SK-N-SH (cell line): Measurements from ENCODE around the gene FAM76B. TPM values are rescaled to one million over a fixed set of nuclear protein-coding genes. Genes with fewer than 3 reads are reported as not detected.

Experiments
- CTCF ChIA-PET: fragments of 300-600, 350-600 bp; formaldehyde crosslinking; extraction: SDS; loops from one replicate; lab custom pipeline; 2021; lab: Yijun Ruan, JAX
- POLR2A ChIA-PET: fragments of 350-600 bp; sonication (Branson Sonifier 250); formaldehyde crosslinking; extraction: SDS; loops from one replicate; lab custom pipeline; 2020; ENCODE audit warnings: antibody characterized with exemption, inconsistent platforms; lab: Yijun Ruan, JAX
- DNase-seq: peaks from one replicate; pipeline ENCODE4 v3.0.0; 2012
- H2AFZ ChIP-seq: fragments of 200-600 bp; sonication (generic); 2 replicates; pipeline ENCODE4 v1.8.1; 2016; ENCODE audit warnings: antibody characterized with exemption, mild to moderate bottlenecking, low read depth
- H3F3A ChIP-seq: fragments of 200-600 bp; sonication (generic); replicated peaks from 2 replicates; pipeline ENCODE3; 2016; ENCODE audit warnings: antibody characterized with exemption, mild to moderate bottlenecking; ENCODE audit not compliant: insufficient read depth
- H3K27ac ChIP-seq, 2 experiments: fragments of 200-500 bp in 1 of 2; fragments of 200-600 bp in 1 of 2; sonication (Bioruptor generic) in 1 of 2; sonication (generic), shearing (Covaris generic) in 1 of 2; 2 replicates each; pipeline versions ENCODE4 v1.5.1 to v1.6.1; 2014 to 2016; ENCODE audit warnings: low read depth in 2 of 2, inconsistent platforms in 1 of 2, low read length in 1 of 2, mild to moderate bottlenecking in 1 of 2, mixed read lengths in 1 of 2
- H3K27me3 ChIP-seq: fragments of 200-600 bp; sonication (generic), shearing (Covaris generic); 2 replicates; pipeline ENCODE4 v1.6.1; 2016; ENCODE audit warnings: mixed run types; ENCODE audit not compliant: insufficient read depth
- H3K36me3 ChIP-seq, 2 experiments: fragments of 200-500 bp in 1 of 2; fragments of 200-600 bp in 1 of 2; sonication (Bioruptor generic) in 1 of 2; sonication (generic) in 1 of 2; replicated peaks in 1 of 2; 2 replicates each; pipeline versions ENCODE3 to v1.5.1; 2014 to 2016; ENCODE audit warnings: low read length in 1 of 2, mild to moderate bottlenecking in 1 of 2; ENCODE audit not compliant: insufficient read depth in 2 of 2, control insufficient read depth in 1 of 2
- H3K4me1 ChIP-seq, 2 experiments: fragments of 200-500 bp in 1 of 2; fragments of 200-600 bp in 1 of 2; sonication (Bioruptor generic) in 1 of 2; sonication (generic), shearing (Covaris generic) in 1 of 2; 2 replicates each; pipeline versions ENCODE4 v1.5.1 to v1.6.1; 2014 to 2016; ENCODE audit warnings: low read depth in 1 of 2, low read length in 1 of 2, mixed run types in 1 of 2; ENCODE audit not compliant: insufficient read depth in 2 of 2, control insufficient read depth in 1 of 2
- H3K4me2 ChIP-seq: fragments of 200-600 bp; sonication (generic), shearing (Covaris generic); 2 replicates; pipeline ENCODE4 v1.6.1; 2017; ENCODE audit warnings: mixed run types
- H3K4me3 ChIP-seq, 2 experiments: fragments of 200-500 bp in 1 of 2; fragments of 200-600 bp in 1 of 2; sonication (Bioruptor generic) in 1 of 2; sonication (generic), shearing (Covaris generic) in 1 of 2; 2 replicates each; pipeline versions ENCODE4 v1.5.1 to v1.8.1; 2014 to 2016; ENCODE audit warnings: low read depth in 2 of 2, inconsistent platforms in 1 of 2, low read length in 1 of 2, mild to moderate bottlenecking in 1 of 2, mixed read lengths in 1 of 2, moderate library complexity in 1 of 2
- H3K79me2 ChIP-seq: fragments of 200-600 bp; sonication (generic); 2 replicates; pipeline ENCODE4 v1.8.1; 2017; ENCODE audit warnings: mild to moderate bottlenecking; ENCODE audit not compliant: insufficient read depth
- H3K9ac ChIP-seq: fragments of 200-600 bp; sonication (generic); 2 replicates; pipeline ENCODE4 v1.6.1; 2017; ENCODE audit warnings: mixed run types
- H3K9me2 ChIP-seq: fragments of 200-600 bp; sonication (generic); 2 replicates; pipeline ENCODE4 v1.6.1; 2017; ENCODE audit warnings: mixed run types
- H3K9me3 ChIP-seq: fragments of 200-600 bp; sonication (generic); 2 replicates; pipeline ENCODE4 v1.6.1; 2017; ENCODE audit warnings: mixed run types, mild to moderate bottlenecking, moderate library complexity
- H4K20me1 ChIP-seq: fragments of 200-600 bp; sonication (generic); 2 replicates; pipeline ENCODE4 v1.6.1; 2017; ENCODE audit warnings: mild to moderate bottlenecking, mixed run types; ENCODE audit not compliant: insufficient read depth
- EP300 ChIP-seq, 2 experiments: IDR thresholded peaks; 2 replicates each; pipeline versions ENCODE4 v1.4.0 to v1.6.1; 2012; ENCODE audit warnings: borderline replicate concordance in 1 of 2, low read depth in 1 of 2, low read length in 1 of 2
- EZH2phosphoT487 ChIP-seq: fragments of 200-600 bp; sonication (generic); IDR thresholded peaks from 2 replicates; pipeline ENCODE4 v1.6.1; 2017; ENCODE audit warnings: low read depth, mixed run types, mild to moderate bottlenecking, antibody characterized with exemption, moderate library complexity, borderline replicate concordance
- FOXJ3 ChIP-seq: sonication (generic); formaldehyde crosslinking; IDR thresholded peaks from 2 replicates; pipeline ENCODE4 v1.5.1; 2020; ENCODE audit warnings: mild to moderate bottlenecking, missing genetic modification reagents
- FOXM1 ChIP-seq: IDR thresholded peaks from 2 replicates; pipeline ENCODE4 v1.4.0; 2012; ENCODE audit warnings: low read depth, mild to moderate bottlenecking
- GABPA ChIP-seq: IDR thresholded peaks from 2 replicates; pipeline ENCODE4 v1.4.0; 2012; ENCODE audit warnings: low read depth, mild to moderate bottlenecking
- MXI1 ChIP-seq: IDR thresholded peaks from 2 replicates; pipeline ENCODE4 v1.6.1; 2012; ENCODE audit warnings: mild to moderate bottlenecking, low read depth, low read length, improper control_type of control experiment
- POLR2AphosphoS5 ChIP-seq: IDR thresholded peaks from 2 replicates; pipeline ENCODE4 v1.6.1; 2012; ENCODE audit warnings: low read depth, low read length
- RFX5 ChIP-seq: IDR thresholded peaks from 2 replicates; pipeline ENCODE4 v1.6.1; 2012; ENCODE audit warnings: mild to moderate bottlenecking, improper control_type of control experiment, low read length
- RXRA ChIP-seq: IDR thresholded peaks from 2 replicates; pipeline ENCODE4 v1.4.0; 2012; ENCODE audit warnings: low read depth, mild to moderate bottlenecking, borderline replicate concordance
- TEAD4 ChIP-seq: IDR thresholded peaks from 2 replicates; pipeline ENCODE4 v1.4.0; 2012; ENCODE audit warnings: mild to moderate bottlenecking, borderline replicate concordance; ENCODE audit not compliant: insufficient read depth
- WGBS: methylation state at CpG from one replicate; pipeline ENCODE4 v1.1.6; 2017; ENCODE audit warnings: low lambda C conversion rate; 5-methylcytosine and 5-hydroxymethylcytosine counted together
- polyA plus RNA-seq, 3 experiments: library from polyadenylated mRNA; depleted of rRNA; stranded (reverse); fragments of >200 nt; gene quantifications; 2 replicates each; pipeline ENCODE4 v1.2.3, GENCODE V29; 2012
- TF ChIP-seq, protein P1 (sequence below): fragments of 200-600 bp; sonication (generic); IDR thresholded peaks from 2 replicates; pipeline ENCODE4 v1.6.1; 2017; ENCODE audit warnings: antibody characterized with exemption, mild to moderate bottlenecking, moderate library complexity
- TF ChIP-seq, protein P2 (sequence below): IDR thresholded peaks from 2 replicates; pipeline ENCODE4 v1.4.0; 2012; ENCODE audit warnings: low read depth, borderline replicate concordance
- TF ChIP-seq, protein P3 (sequence below): IDR thresholded peaks from 2 replicates; pipeline ENCODE4 v1.6.1; 2012; ENCODE audit warnings: mild to moderate bottlenecking, low read depth, low read length, moderate library complexity

Gene FAM76B
- polyA plus RNA-seq, 1 of the 3 experiments (the other 2 are of a cell fraction): 15.4 TPM

DNA sequence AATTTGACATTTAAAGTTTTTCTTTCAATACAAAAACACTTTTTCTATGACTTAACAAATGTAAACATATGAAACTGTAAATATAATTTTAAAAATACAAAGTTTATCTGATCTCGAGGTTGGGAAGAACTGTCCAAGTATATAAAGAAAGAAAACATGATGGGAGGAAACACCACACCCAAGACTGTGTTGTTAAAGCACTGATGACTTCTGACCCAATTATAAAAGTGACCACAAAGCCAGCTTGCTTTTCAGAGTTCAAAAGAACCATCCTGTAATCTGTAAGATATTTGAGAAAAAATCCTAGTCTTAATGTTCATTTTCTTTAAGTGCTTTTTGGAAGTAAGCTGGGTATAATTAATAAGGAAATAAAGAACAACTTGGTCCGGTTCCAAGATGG is 16.3 kb upstream of the FAM76B start:
- ChIA-PET CTCF (interaction anchor here (2.0 kb wide), 1 partner anchor 30 kb away, joined by 6 read pairs; no protein-coding TSS in a partner anchor), POLR2A (no interaction called here)
- Histone ChIP-seq H3K4me3 (no peak overlapping the region), H3K9me2 (no peaks in the 10 kb centered on the region), H3F3A (no peaks in the 10 kb centered on the region), H3K79me2 (no peaks in the 10 kb centered on the region; the same call in 1 of the 2 replicates), H3K9ac (no peak overlapping the region), H2AFZ (no peak overlapping the region), H3K27me3 (no peaks in the 10 kb centered on the region), H3K27ac (no peak overlapping the region), H4K20me1 (no peaks in the 10 kb centered on the region), H3K9me3 (no peaks in the 10 kb centered on the region), H3K4me1 (no peaks in the 10 kb centered on the region), H3K36me3 (peaks cover 39 to 57% of the 10 kb centered on the region in 2 experiments), H3K4me2 (no peak overlapping the region)
- TF ChIP-seq EP300 (IDR thresholded peaks at IDR 0.05; ENCODE audit: borderline replicate concordance in 1 of 2, low read depth in 1 of 2, low read length in 1 of 2) (no peak), TEAD4 (no peak)
- 95% methylated on average over 2 of the region's 2 CpGs for WGBS
- no peak for DNase-seq

- 96% methylated on average over 2 of the region's 2 CpGs for WGBS
- Histone ChIP-seq H3K27me3 (no peaks in the 10 kb centered on the region), H3K27ac (no peak overlapping the region), H3K79me2 (peaks cover under 1% of the 10 kb centered on the region; the same call in 1 of the 2 replicates), H4K20me1 (no peaks in the 10 kb centered on the region), H3K9me2 (no peaks in the 10 kb centered on the region), H3F3A (no peaks in the 10 kb centered on the region), H2AFZ (no peak overlapping the region), H3K4me3 (no peak overlapping the region), H3K4me2 (no peak overlapping the region), H3K9me3 (no peaks in the 10 kb centered on the region), H3K4me1 (no peaks in the 10 kb centered on the region; a peak in 1 of 4 replicates), H3K36me3 (peaks cover 50 to 64% of the 10 kb centered on the region in 2 experiments), H3K9ac (no peak overlapping the region)
- TF ChIP-seq, protein P1, sequence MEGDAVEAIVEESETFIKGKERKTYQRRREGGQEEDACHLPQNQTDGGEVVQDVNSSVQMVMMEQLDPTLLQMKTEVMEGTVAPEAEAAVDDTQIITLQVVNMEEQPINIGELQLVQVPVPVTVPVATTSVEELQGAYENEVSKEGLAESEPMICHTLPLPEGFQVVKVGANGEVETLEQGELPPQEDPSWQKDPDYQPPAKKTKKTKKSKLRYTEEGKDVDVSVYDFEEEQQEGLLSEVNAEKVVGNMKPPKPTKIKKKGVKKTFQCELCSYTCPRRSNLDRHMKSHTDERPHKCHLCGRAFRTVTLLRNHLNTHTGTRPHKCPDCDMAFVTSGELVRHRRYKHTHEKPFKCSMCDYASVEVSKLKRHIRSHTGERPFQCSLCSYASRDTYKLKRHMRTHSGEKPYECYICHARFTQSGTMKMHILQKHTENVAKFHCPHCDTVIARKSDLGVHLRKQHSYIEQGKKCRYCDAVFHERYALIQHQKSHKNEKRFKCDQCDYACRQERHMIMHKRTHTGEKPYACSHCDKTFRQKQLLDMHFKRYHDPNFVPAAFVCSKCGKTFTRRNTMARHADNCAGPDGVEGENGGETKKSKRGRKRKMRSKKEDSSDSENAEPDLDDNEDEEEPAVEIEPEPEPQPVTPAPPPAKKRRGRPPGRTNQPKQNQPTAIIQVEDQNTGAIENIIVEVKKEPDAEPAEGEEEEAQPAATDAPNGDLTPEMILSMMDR: no peak
- no peak for TF ChIP-seq POLR2AphosphoS5
- no peak for TF ChIP-seq MXI1
- no peak for TF ChIP-seq RXRA
- TF ChIP-seq GABPA: no peak
- no peak for TF ChIP-seq EZH2phosphoT487
- no peak for DNase-seq
- ChIA-PET POLR2A (no interaction called here), CTCF (interaction anchor here (0.9 to 1.4 kb wide), 3 partner anchors 13 to 33 kb away, joined by 3 read pairs; no protein-coding TSS in a partner anchor)
Observed at GRCh38 chr11:95803973-95804372, 14.4 kb upstream of the FAM76B start.

GRCh38 chr11:95802806-95803205 is 13.2 kb upstream of the FAM76B start:
- Histone ChIP-seq H3K4me3 (no peak overlapping the region), H4K20me1 (no peaks in the 10 kb centered on the region; the same call in 1 of the 2 replicates)
- TF ChIP-seq FOXJ3 (CRISPR knock-in tag): no peak
- TF ChIP-seq EZH2phosphoT487: no peak
- TF ChIP-seq, protein P2, sequence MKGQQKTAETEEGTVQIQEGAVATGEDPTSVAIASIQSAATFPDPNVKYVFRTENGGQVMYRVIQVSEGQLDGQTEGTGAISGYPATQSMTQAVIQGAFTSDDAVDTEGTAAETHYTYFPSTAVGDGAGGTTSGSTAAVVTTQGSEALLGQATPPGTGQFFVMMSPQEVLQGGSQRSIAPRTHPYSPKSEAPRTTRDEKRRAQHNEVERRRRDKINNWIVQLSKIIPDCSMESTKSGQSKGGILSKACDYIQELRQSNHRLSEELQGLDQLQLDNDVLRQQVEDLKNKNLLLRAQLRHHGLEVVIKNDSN: no peak
- TF ChIP-seq POLR2AphosphoS5: no peak
- TF ChIP-seq FOXM1: no peak
- TF ChIP-seq RXRA: no peak
- TF ChIP-seq, protein P3, sequence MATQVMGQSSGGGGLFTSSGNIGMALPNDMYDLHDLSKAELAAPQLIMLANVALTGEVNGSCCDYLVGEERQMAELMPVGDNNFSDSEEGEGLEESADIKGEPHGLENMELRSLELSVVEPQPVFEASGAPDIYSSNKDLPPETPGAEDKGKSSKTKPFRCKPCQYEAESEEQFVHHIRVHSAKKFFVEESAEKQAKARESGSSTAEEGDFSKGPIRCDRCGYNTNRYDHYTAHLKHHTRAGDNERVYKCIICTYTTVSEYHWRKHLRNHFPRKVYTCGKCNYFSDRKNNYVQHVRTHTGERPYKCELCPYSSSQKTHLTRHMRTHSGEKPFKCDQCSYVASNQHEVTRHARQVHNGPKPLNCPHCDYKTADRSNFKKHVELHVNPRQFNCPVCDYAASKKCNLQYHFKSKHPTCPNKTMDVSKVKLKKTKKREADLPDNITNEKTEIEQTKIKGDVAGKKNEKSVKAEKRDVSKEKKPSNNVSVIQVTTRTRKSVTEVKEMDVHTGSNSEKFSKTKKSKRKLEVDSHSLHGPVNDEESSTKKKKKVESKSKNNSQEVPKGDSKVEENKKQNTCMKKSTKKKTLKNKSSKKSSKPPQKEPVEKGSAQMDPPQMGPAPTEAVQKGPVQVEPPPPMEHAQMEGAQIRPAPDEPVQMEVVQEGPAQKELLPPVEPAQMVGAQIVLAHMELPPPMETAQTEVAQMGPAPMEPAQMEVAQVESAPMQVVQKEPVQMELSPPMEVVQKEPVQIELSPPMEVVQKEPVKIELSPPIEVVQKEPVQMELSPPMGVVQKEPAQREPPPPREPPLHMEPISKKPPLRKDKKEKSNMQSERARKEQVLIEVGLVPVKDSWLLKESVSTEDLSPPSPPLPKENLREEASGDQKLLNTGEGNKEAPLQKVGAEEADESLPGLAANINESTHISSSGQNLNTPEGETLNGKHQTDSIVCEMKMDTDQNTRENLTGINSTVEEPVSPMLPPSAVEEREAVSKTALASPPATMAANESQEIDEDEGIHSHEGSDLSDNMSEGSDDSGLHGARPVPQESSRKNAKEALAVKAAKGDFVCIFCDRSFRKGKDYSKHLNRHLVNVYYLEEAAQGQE: no peak
- TF ChIP-seq RFX5: no peak
- no peak for TF ChIP-seq GABPA
- TF ChIP-seq, all 33 proteins: peak for 0
- no peak overlapping the region for H3K9ac ChIP-seq
- no peak overlapping the region for H3K4me2 ChIP-seq
- no peaks in the 10 kb centered on the region for H3F3A ChIP-seq
- POLR2A ChIA-PET: no interaction called here
- H3K4me1 ChIP-seq: no peaks in the 10 kb centered on the region; a peak in 1 of 4 replicates
- H3K27ac ChIP-seq: no peak overlapping the region
- H2AFZ ChIP-seq: no peak overlapping the region
- no peak for DNase-seq
- CTCF ChIA-PET: no interaction called here
- 95% methylated on average over 1 of the region's 1 CpG for WGBS
- peaks cover 10% of the 10 kb centered on the region for H3K79me2 ChIP-seq
- H3K9me3 ChIP-seq: no peaks in the 10 kb centered on the region
- H3K27me3 ChIP-seq: no peaks in the 10 kb centered on the region
- H3K36me3 ChIP-seq: peaks cover 50 to 67% of the 10 kb centered on the region in 2 experiments
- no peaks in the 10 kb centered on the region for H3K9me2 ChIP-seq
